ENCODE measurements around the gene CHKA. TPM values are rescaled to one million over a fixed set of nuclear protein-coding genes. Genes with fewer than 3 reads are reported as not detected.

Gene CHKA
- total RNA-seq, 1 donor from 2014 or later = 18.2 TPM

DNA sequence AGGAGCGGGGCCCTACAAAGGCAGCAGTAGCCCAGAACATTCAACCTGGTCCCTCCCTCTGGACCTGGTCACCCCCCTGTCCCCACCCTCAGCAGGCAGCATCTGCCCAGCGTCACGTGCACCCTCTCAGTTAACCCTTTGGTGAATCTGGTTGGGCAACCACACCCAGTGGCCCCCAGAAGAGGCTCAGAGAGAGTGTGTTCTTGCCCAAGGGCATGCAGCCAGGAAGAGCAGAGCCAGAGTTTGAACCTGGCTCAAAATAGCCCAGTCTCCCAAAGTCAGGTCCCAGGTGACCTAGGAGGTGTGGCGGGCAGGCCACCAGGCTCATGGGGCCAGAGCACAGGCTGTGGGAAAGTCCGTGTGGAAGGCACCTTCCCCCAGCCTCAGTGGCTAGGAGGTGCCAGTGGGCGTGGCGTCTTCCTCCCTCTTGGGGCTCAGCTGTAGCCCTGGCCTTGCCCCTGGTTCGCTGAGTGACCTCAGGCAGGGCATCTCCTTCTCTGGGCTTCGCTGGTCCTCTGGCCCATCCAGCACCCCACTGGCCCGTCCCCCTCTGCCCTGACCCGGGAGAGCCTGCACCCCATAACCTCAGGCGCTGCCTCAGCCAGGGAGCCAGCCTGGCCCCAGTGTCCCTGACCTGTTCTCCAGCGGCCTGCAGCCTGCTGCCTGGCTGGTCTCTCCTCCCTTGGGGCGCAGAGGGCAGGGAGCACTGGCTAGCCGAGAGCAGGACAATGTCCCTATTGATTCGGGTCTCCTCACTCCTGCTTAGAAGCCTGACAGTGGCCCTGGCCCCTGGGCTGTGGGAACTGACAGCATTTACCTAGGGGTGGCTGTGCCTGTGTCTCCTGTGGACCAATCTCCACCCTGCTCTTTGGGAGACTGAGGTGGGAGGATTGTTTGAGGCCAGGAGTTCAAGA is 104.0 kb downstream of the CHKA start:
- no peaks in the 10 kb centered on the region for H3K27me3 ChIP-seq
- H3K27ac ChIP-seq = no peak overlapping the region
- intact Hi-C loops (cut with DNase I) = no loop called here
- H3K9me3 ChIP-seq = no peaks in the 10 kb centered on the region
- TF ChIP-seq, protein P1, sequence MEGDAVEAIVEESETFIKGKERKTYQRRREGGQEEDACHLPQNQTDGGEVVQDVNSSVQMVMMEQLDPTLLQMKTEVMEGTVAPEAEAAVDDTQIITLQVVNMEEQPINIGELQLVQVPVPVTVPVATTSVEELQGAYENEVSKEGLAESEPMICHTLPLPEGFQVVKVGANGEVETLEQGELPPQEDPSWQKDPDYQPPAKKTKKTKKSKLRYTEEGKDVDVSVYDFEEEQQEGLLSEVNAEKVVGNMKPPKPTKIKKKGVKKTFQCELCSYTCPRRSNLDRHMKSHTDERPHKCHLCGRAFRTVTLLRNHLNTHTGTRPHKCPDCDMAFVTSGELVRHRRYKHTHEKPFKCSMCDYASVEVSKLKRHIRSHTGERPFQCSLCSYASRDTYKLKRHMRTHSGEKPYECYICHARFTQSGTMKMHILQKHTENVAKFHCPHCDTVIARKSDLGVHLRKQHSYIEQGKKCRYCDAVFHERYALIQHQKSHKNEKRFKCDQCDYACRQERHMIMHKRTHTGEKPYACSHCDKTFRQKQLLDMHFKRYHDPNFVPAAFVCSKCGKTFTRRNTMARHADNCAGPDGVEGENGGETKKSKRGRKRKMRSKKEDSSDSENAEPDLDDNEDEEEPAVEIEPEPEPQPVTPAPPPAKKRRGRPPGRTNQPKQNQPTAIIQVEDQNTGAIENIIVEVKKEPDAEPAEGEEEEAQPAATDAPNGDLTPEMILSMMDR (IDR thresholded peaks at IDR 0.05) = no peak
- TF ChIP-seq POLR2AphosphoS5 (IDR thresholded peaks at IDR 0.05; ENCODE audit: insufficient read depth in 1 of 2, low read depth in 1 of 2) = no peak
- TF ChIP-seq POLR2A (IDR thresholded peaks at IDR 0.05) = no peak
- H3K4me1 ChIP-seq = peaks cover 44% of the 10 kb centered on the region
- H3K36me3 ChIP-seq = no peaks in the 10 kb centered on the region
- no peak overlapping the region for H3K4me3 ChIP-seq
- DNase-seq (ENCODE audit: extremely low spot score in 2 of 2) = no peak

DNA sequence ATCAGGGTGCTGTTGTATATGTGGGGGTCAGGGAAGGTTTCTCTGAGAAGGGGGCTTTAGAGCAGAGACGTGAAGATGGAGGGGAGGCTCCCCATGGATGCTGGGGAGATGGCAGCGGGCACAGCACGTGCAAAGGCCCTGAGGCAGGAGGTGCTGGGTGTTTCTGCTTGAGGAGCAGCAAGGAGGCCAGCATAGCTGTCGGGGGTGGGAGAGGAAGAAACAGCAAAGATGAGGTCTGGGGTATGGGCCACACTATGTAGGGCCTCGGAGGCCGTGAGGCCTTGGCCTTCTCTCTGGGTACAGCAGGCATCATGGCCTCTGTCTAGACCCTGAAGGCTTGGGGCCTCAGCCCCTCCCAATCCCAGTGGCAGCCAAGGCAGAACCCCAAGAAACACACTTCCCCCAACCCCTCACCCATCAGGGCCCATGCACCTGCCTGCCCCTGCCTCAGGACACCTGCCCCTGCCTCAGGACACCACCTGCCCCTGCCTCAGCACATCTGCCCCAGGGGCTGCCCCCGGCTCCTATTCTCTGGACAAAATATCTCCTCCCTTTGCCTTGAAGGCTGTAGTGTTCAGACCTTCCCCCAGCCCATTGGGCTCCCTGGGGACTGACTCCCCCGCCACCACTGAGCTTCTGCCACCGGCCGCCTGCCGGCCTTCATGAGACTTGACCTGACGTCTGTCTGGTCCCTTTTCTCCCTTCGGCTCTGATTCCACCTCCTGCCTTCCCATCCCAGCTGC is 104.9 kb downstream of the CHKA start:
- Histone ChIP-seq H3K9me3 (no peaks in the 10 kb centered on the region), H3K36me3 (no peaks in the 10 kb centered on the region), H3K27me3 (no peaks in the 10 kb centered on the region), H3K27ac (no peak overlapping the region), H3K4me1 (peaks cover 52% of the 10 kb centered on the region), H3K4me3 (no peak overlapping the region)
- TF ChIP-seq, protein P1 (IDR thresholded peaks at IDR 0.05) = no peak
- TF ChIP-seq POLR2AphosphoS5 (IDR thresholded peaks at IDR 0.05; ENCODE audit: insufficient read depth in 1 of 2, low read depth in 1 of 2) (no peak), POLR2A (IDR thresholded peaks at IDR 0.05) (no peak)
- intact Hi-C loops (cut with DNase I) = no loop called here
- no peak for DNase-seq (ENCODE audit: extremely low spot score in 2 of 2)

DNA sequence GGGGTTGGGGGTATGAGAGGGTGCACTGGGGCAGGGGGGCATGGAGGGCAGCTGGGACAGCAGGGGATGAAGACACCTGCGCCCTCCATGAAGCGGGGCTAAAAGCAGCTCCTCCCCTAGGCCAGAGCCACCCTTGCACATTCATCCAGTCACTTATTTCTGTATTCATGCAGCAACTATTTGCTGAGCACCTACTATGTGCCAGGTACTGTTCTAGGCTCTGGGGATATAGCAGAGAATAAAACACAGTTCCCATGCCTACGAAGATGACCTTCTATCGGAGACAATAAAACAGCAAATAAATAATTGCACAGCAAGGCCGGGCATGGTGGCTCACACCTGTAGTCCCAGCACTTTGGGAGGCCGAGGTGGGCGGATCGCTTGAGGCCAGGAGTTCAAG is 105.7 kb downstream of the CHKA start:
- H3K4me3 ChIP-seq = no peak overlapping the region
- H3K27ac ChIP-seq = no peak overlapping the region
- TF ChIP-seq, protein P1 (IDR thresholded peaks at IDR 0.05) = no peak
- TF ChIP-seq POLR2A (IDR thresholded peaks at IDR 0.05) (no peak), POLR2AphosphoS5 (IDR thresholded peaks at IDR 0.05; ENCODE audit: insufficient read depth in 1 of 2, low read depth in 1 of 2) (no peak)

DNA sequence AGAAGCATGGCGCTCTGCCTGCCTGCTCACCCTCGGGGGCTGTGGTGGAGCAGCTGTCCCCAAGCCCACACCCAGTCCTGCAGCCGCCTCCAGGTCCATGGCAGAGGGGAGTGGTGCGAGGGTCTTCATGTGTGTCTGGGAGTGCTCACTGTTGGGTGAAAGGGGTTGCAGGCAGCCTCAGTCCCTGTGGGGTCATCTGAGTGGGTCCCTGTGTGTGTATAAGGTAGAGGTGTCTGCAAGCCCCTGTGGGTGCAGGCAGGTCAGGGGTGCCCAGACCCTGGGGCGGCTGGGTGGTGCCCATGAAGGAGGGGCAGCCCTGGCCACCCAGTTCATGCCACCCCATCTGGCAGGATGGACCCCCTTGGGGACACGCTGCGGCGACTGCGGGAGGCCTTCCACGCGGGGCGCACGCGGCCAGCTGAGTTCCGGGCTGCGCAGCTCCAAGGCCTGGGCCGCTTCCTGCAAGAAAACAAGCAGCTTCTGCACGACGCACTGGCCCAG is 106.2 kb downstream of the CHKA start:
- Histone ChIP-seq H3K27ac (peak overlapping the region; percentile 85), H3K4me1 (peaks cover 66% of the 10 kb centered on the region), H3K36me3 (no peaks in the 10 kb centered on the region), H3K4me3 (no peak overlapping the region), H3K27me3 (no peaks in the 10 kb centered on the region), H3K9me3 (no peaks in the 10 kb centered on the region)
- intact Hi-C loops (cut with DNase I) = no loop called here
- TF ChIP-seq POLR2AphosphoS5 (IDR thresholded peaks at IDR 0.05; ENCODE audit: insufficient read depth in 1 of 2, low read depth in 1 of 2) (no peak), POLR2A (IDR thresholded peaks at IDR 0.05) (no peak)
- TF ChIP-seq, protein P1 (IDR thresholded peaks at IDR 0.05) = no peak
- DNase-seq (ENCODE audit: extremely low spot score in 2 of 2) = no peak

More for the DNA sequence above, 105.7 kb downstream of the CHKA start:
- intact Hi-C loops (cut with DNase I) = no loop called here
- Histone ChIP-seq H3K9me3 (no peaks in the 10 kb centered on the region), H3K36me3 (no peaks in the 10 kb centered on the region), H3K4me1 (peaks cover 61% of the 10 kb centered on the region), H3K27me3 (no peaks in the 10 kb centered on the region)
- no peak for DNase-seq (ENCODE audit: extremely low spot score in 2 of 2)

All from vagina (tissue), 2 donors.